GM18511 (cell line): ENCODE measurements around the gene RPS18.

ENCODE experiments used
- ATAC-seq: cut with Tn5 transposase; IDR thresholded peaks from one replicate; pipeline ENCODE4 v1.9.1; 2021; ENCODE audit warnings: mild to moderate bottlenecking, moderate library complexity; ENCODE audit not compliant: unreplicated experiment

Gene RPS18

DNA sequence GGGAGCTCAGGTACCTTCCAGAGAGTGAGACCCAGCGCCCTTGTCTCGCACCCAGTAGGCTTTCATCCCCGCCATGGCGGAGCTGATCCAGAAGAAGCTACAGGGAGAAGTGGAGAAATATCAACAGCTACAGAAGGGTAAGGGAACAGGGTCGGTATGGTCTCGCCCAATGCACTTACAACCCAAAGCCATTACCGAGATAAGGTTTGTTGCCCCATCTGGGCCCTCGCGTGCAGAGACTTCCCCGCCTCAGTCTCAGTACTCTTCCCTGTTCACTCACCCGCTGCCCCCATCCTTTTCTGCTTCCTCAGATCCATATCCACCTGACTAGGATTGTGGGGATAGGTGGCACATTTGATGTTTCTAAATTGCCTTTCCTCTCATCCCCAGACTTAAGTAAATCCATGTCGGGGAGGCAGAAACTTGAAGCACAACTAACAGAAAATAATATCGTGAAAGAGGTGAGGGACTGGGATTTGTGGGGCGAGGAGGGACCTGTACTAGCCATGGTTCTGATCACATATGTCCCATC, 18.0 kb downstream of the RPS18 start:
- no peak for ATAC-seq

DNA sequence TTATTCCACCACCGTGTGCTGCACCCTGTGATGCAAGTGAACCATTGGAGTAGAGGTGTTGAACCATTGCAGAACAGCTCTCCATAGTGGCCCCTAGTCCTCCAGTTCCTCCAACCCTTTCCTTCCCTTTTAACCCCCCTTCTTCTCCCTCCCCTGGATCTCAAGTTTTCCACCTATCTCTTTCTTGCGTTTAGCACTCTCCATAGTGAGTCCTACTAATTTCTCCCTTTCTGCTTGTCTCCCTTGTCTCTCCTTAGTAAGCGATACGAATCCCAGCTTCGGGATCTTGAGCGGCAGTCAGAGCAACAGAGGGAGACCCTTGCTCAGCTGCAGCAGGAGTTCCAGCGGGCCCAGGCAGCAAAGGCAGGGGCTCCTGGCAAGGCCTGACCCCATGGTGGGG, 18.6 kb downstream of the RPS18 start:
- no peak for ATAC-seq

DNA sequence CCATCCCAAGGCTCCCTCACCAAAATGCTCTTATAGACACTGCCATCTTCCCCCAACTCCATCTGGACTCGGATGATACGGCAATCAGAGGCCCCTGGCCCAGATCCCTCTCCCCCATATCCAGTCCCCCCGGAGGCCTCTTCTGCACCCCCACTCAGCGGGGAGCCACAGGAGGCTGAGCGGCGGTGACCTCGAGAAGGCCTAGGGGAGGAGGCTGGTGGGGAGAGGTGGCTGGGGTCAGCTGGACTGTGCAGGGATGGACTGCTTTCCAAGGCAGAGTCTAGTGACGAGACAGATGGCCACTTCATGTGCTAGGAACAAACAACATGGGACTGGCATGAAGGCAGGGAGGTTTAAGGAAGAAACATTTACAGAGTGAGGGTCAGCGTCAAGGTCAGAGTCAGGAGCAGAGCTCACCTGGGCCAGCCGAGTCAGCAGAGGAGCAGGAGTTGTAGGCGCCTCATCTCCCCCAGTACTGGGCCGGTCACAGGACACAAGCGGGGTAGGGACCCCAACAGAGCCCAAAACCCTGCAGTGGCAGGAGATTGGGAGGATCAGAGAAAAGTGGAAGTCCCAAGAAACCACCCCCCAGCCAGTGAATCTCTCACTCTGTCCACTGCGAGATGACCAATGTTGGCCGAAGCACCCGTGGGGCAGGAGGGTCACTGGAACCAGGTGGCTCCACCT, 21.3 kb downstream of the RPS18 start:
- ATAC-seq = no peak

GRCh38 chr6:33294086-33294823, 22.4 kb downstream of the RPS18 start:
- ATAC-seq = no peak

- no peak for ATAC-seq
These were observed 23.9 kb downstream of the RPS18 start for GRCh38 chr6:33295621-33296369.

DNA sequence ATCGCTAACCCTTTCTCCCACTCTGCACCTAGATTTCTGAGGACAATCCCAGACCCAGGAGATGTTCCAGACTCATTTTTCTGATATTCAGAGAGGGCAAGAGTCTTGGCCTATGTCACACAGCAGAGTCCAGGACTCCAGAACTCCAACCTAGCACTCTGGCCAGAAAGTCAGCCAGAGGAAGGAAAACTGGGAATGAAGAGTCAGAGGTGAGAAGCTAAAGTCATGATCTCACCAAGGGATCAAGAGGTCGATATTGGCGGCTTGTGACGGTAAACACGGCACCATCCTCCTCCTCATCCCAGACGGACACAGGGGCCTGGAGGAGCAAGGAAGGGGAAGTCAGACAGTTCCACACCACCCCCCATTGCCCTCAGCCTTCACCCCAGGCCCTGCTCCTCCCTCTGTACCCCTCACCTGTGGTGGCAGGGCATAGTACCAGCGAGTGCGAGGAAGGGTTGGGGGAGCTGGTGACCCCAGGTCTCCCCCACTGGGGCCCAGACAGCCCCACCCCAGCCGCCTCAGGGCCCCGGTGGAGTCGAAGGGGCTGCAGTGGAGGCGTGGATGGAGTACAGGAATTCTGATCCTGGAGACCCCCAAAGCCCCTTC, 25.0 kb downstream of the RPS18 start:
- no peak for ATAC-seq

DNA sequence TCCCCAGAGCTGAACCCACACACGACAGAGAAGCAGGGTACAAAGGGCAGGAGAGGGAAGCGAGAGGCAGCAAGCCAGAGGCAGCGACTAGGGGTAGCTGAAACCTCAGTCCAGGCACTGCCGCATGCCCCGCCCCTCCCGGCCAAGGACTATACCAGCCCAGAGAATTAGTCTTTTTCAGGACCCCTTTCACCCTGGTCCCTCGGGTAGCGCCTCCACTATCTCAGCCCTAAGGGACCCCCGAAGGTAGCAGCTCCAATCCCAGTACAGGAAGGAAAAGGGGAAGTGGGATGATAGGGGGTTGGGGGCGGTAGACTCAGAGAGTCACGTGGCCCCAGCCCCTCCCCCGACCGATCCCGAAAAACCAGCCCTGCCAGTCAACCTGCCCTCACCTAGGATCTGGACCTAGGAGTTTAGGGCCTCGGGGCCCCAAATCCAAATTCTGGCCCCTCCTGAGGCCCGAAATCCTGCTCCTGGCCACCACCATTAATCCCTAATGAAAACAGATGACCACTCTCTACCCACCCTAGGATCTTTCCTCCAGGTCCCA, 25.6 kb downstream of the RPS18 start:
- no peak for ATAC-seq

GRCh38 chr6:33297956-33298772, 26.3 kb downstream of the RPS18 start:
- peak; percentile 23 for ATAC-seq

- peak; percentile 38 for ATAC-seq
These were observed 26.9 kb downstream of the RPS18 start, which contains the start of gene RGL2 for GRCh38 chr6:33298773-33299236. RGL2 (minus strand) TSS chr6:33298942; CDS start chr6:33298610, 332 bp downstream.

DNA sequence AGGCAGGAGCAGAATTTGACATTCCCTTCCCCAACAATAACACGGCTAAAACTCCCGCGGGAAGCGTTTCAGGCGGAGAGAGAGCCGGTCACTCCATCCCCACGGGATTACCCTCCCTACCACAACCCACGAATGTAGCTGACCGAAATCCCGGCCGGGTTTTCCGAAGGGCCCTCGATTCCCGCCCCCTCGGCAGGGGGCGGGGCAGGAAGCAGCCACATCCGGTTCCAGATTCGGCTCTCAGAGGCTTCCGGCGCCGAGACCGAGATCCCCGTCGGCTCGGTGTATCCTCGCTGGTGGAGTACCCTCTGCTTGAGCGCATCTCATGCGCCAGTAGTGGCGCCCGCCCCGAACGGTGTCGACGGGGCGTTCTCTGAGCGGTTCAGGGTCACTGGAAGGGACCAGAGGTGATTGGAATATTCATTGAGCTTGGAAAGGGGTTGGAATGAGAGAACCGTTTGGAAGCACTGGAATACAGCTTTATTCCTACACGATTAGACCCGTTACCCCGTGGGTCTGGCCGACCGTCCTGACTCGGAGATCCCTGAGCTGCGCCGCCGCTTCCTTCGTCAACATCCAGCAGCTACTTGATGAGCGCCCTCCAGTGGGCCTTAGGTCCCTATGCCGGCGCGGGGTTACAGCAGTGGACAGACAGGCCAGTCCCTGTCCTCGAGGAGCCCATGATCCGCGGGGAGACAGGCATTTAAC, 27.5 kb downstream of the RPS18 start:
- peak; percentile 77 for ATAC-seq

DNA sequence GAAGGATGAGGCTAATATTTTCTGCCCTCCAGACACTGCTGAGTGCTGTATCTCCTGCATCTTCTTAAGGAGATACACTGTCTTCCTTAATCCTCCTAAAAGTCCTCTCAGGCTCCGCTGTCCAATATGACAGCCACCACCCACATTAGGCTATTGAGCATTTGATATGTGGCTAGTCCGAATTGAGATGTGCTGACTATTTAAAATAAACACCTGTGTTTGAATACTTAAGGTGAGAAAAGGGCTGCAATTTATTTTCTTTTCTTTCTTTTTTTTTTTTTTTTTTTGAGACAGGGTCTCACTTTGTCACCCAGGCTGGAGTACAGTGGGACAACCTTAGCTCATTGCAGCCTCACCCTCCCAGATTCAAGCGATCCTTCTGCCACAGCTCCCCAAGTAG, 30.0 kb downstream of the RPS18 start:
- no peak for ATAC-seq

DNA sequence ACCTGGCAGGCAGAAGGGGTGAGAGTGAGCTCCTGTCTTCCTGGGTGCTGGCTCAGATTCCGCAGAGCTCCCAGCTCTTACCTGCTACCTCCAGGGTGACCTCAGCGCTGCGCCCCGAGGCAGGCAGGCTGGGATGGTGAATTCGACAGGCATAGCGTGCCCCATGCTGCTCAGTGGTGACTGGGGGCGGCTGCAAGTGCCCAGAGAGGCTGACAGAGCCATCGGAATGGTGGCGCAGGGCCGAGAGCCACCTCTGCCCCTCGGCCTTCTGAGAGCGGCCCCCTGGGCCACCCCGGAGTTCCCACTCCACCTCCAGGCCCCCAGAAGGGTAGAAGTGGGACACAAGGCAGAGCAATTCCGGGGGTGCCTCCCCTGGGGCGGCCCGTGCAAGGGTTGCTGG, 32.3 kb downstream of the RPS18 start:
- no peak for ATAC-seq

- no peak for ATAC-seq
These were observed 33.2 kb downstream of the RPS18 start for GRCh38 chr6:33305052-33305451.

DNA sequence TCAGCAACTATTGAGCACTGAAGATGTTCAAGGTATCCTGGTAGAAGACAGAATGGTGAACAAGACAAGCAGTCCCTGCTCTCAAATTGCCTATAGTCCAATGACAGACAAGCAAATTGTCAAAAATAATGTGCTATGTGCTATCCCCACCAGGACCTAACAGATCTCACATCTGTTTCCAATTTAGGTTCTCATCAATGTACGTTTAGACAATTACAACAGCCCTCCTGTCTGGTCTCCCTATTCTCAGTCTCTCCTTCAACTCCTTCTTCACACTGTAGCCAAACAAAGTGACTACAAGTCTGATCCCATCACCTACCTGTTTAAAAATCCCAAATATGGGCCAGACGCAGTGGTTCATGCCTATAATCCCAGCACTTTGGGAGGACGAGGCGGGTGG, 34.5 kb downstream of the RPS18 start:
- ATAC-seq = no peak

GRCh38 chr6:33312361-33313104, 40.7 kb downstream of the RPS18 start:
- peak; percentile 41 for ATAC-seq

DNA sequence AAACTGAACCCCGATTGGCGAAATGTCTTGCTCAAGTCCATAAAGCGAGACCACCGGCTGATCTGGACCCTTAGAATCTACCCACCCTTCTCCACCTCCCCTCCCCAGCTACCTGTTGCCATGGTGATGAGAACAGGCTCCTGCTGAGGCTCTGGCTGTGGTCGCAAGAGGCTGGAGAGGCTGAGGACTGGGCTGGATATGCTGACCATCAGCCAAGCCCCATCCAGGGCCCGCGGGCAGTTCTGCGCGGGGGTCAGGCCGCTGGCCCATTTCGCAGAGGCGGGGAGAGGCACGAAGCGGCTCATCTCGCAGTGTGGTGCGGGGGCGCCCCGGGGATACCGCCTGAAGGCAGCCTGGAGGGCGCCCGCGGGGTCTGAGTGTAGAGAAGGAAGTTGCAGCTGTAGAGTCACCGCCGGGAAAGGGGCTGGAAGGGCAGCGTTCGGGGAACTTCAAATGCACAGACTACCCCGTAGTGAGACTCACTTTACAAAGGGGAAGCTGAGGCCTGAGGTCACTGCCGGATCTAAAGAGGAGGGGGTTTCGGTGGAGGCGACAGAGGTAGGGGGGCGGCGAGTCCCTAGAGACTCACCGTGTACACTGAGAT, 41.3 kb downstream of the RPS18 start:
- no peak for ATAC-seq

DNA sequence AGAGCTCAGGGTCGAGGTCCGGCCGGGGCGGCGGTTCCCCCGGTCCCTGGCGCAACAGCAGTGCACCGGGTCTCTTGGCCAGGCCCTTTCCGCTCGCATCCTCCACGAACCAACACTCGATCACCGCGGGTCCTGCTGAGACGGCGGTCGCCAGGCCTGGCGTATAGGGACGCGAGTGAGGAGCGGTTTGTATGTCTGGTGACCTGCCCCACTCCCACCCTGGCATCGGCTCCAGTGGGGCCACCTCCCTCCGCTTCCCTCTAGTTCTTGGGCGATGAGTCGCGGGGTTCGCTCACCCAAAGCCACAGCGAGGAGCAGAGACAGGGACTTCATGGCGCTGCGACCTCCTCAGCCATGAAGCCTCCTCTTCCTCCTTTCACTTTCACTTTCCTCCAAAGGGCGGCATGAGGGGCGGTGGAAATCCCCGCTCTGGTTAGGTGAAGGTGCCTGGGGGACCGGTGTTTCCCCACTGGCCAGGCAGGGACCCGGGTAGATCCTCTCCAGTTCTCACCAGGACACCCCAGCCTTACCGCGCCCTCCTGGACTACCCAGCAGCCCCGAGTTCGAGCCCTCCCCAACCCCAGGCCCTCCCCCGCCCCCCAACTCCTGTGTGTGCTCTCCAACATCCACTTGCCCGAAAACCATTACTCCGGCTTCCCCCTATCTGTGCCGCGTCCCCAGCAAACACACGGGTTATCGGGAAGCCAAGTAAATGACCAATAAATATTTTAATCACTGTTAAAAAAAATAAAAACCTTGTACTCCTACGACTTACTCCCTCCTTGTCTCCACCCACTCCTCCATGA, 42.0 kb downstream of the RPS18 start, which contains the start of gene TAPBP:
TAPBP (minus strand) TSS at position 370 of the 806 bp plus-strand sequence; CDS start at position 333, 37 bp downstream.
- ATAC-seq = no peak
